ENCODE results near the gene MARCO. TPM values are rescaled to one million over a fixed set of nuclear protein-coding genes. Genes with fewer than 3 reads are reported as not detected.

Gene MARCO
- total and polyA plus RNA-seq, 2 donors (not counting 1 experiment from before 2014, with no cell fraction given), result 0.04 TPM; not detected in 1

- Mint-ChIP-seq H3K27ac (no peak overlapping the region), H3K4me3 (no peak overlapping the region), H3K4me1 (no peaks in the 10 kb centered on the region), H3K9me3 (ENCODE audit: insufficient read depth) (no peaks in the 10 kb centered on the region), H3K27me3 (peaks cover 30% of the 10 kb centered on the region)
- ATAC-seq (ENCODE audit: low read depth), result no peak
- H3K4me3 ChIP-seq (ENCODE audit: control extremely low read depth in 1 of 5, extremely low read depth in 1 of 5, insufficient read depth in 1 of 5, low read depth in 2 of 5, low read length in 4 of 5), result no peak overlapping the region
- no peak for DNase-seq
- H3K79me2 ChIP-seq (ENCODE audit: control insufficient read depth, insufficient read depth, low read length), result no peaks in the 10 kb centered on the region
- 94% methylated on average over 8 of the region's 8 CpGs for WGBS (ENCODE audit: insufficient coverage)
- peaks cover 0 to 5% (median 0%) of the 10 kb centered on the region in 4 experiments for H3K27me3 ChIP-seq (replicated peaks in 1 of 4; ENCODE audit: control extremely low read depth in 1 of 4, control insufficient read depth in 3 of 4, insufficient read depth in 4 of 4, low read length in 3 of 4)
- peaks cover 0 to 21% (median 0%) of the 10 kb centered on the region in 3 donors for H3K9me3 ChIP-seq (ENCODE audit: control extremely low read depth in 1 of 3, control insufficient read depth in 2 of 3, insufficient read depth in 1 of 3, low read length in 2 of 3)
- H3K36me3 ChIP-seq (replicated peaks in 1 of 2; ENCODE audit: control extremely low read depth in 1 of 2, control insufficient read depth in 1 of 2, extremely low read depth in 1 of 2, insufficient read depth in 2 of 2, low read length in 1 of 2), result no peaks in the 10 kb centered on the region
- no peak overlapping the region for H3K27ac ChIP-seq (ENCODE audit: low read length in 2 of 2)
- intact Hi-C loops (cut with micrococcal nuclease), result no loop called here
- POLR2A ChIA-PET, result no interaction called here
- no peak overlapping the region for H3K9ac ChIP-seq (ENCODE audit: low read length)
- H4K20me1 ChIP-seq (ENCODE audit: control insufficient read depth, insufficient read depth, low read length, poor library complexity, severe bottlenecking), result no peaks in the 10 kb centered on the region
- TF ChIP-seq, protein P1, sequence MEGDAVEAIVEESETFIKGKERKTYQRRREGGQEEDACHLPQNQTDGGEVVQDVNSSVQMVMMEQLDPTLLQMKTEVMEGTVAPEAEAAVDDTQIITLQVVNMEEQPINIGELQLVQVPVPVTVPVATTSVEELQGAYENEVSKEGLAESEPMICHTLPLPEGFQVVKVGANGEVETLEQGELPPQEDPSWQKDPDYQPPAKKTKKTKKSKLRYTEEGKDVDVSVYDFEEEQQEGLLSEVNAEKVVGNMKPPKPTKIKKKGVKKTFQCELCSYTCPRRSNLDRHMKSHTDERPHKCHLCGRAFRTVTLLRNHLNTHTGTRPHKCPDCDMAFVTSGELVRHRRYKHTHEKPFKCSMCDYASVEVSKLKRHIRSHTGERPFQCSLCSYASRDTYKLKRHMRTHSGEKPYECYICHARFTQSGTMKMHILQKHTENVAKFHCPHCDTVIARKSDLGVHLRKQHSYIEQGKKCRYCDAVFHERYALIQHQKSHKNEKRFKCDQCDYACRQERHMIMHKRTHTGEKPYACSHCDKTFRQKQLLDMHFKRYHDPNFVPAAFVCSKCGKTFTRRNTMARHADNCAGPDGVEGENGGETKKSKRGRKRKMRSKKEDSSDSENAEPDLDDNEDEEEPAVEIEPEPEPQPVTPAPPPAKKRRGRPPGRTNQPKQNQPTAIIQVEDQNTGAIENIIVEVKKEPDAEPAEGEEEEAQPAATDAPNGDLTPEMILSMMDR (IDR thresholded peaks at IDR 0.05), result no peak
- no peak for TF ChIP-seq EZH2 (IDR thresholded peaks at IDR 0.05; ENCODE audit: borderline replicate concordance, insufficient read depth, low read depth, low read length, poor library complexity, severe bottlenecking)
- H2AFZ ChIP-seq (ENCODE audit: insufficient read depth, low read depth, low read length, poor library complexity, severe bottlenecking), result no peak overlapping the region
- CTCF ChIA-PET, result no interaction called here
- H3K4me1 ChIP-seq (ENCODE audit: control insufficient read depth in 2 of 2, insufficient read depth in 2 of 2, low read length in 2 of 2), result no peaks in the 10 kb centered on the region
- H3K4me2 ChIP-seq (replicated peaks; ENCODE audit: low read depth, low read length, poor library complexity, severe bottlenecking), result no peak overlapping the region
These were observed 29.5 kb downstream of the MARCO start for GRCh38 chr2:118971245-118972122.

- no peaks in the 10 kb centered on the region for H4K20me1 ChIP-seq (ENCODE audit: control insufficient read depth, insufficient read depth, low read length, poor library complexity, severe bottlenecking)
- Mint-ChIP-seq H3K4me1 (no peaks in the 10 kb centered on the region), H3K4me3 (no peak overlapping the region), H3K27me3 (peaks cover 23% of the 10 kb centered on the region), H3K9me3 (ENCODE audit: insufficient read depth) (no peaks in the 10 kb centered on the region), H3K27ac (no peak overlapping the region)
- CTCF ChIA-PET, result no interaction called here
- no peak overlapping the region for H3K27ac ChIP-seq (ENCODE audit: low read length in 2 of 2)
- H3K9me3 ChIP-seq (ENCODE audit: control extremely low read depth in 1 of 3, control insufficient read depth in 2 of 3, insufficient read depth in 1 of 3, low read length in 2 of 3), result peaks cover 0 to 32% (median 2%) of the 10 kb centered on the region in 3 donors
- no peak overlapping the region for H3K9ac ChIP-seq (ENCODE audit: low read length)
- 20% methylated on average over 1 of the region's 4 CpGs for WGBS (ENCODE audit: insufficient coverage)
- H3K36me3 ChIP-seq (replicated peaks in 1 of 2; ENCODE audit: control extremely low read depth in 1 of 2, control insufficient read depth in 1 of 2, extremely low read depth in 1 of 2, insufficient read depth in 2 of 2, low read length in 1 of 2), result no peaks in the 10 kb centered on the region
- no peaks in the 10 kb centered on the region for H3K27me3 ChIP-seq (replicated peaks in 1 of 4; ENCODE audit: control extremely low read depth in 1 of 4, control insufficient read depth in 3 of 4, insufficient read depth in 4 of 4, low read length in 3 of 4)
- no peak for ATAC-seq (ENCODE audit: low read depth)
- DNase-seq, result no peak
- H3K4me2 ChIP-seq (replicated peaks; ENCODE audit: low read depth, low read length, poor library complexity, severe bottlenecking), result no peak overlapping the region
- no peak overlapping the region for H2AFZ ChIP-seq (ENCODE audit: insufficient read depth, low read depth, low read length, poor library complexity, severe bottlenecking)
- intact Hi-C loops (cut with micrococcal nuclease), result no loop called here
- no peaks in the 10 kb centered on the region for H3K79me2 ChIP-seq (ENCODE audit: control insufficient read depth, insufficient read depth, low read length)
- TF ChIP-seq, protein P1 (IDR thresholded peaks at IDR 0.05), result no peak
- TF ChIP-seq EZH2 (IDR thresholded peaks at IDR 0.05; ENCODE audit: borderline replicate concordance, insufficient read depth, low read depth, low read length, poor library complexity, severe bottlenecking), result no peak
- POLR2A ChIA-PET, result no interaction called here
- no peaks in the 10 kb centered on the region for H3K4me1 ChIP-seq (ENCODE audit: control insufficient read depth in 2 of 2, insufficient read depth in 2 of 2, low read length in 2 of 2)
- no peak overlapping the region for H3K4me3 ChIP-seq (ENCODE audit: control extremely low read depth in 1 of 5, extremely low read depth in 1 of 5, insufficient read depth in 1 of 5, low read depth in 2 of 5, low read length in 4 of 5)
These were observed 31.6 kb downstream of the MARCO start for GRCh38 chr2:118973542-118973951.

Data from B cell (primary cell).